WERI-Rb-1 (cell line): ENCODE measurements around the gene PLPPR3.

Experiments
- DNase-seq: peaks from one replicate; pipeline ENCODE4 v3.0.0-alpha.2; 2020
- H3K27ac ChIP-seq: fragments of 250-450 bp; sonication (Bioruptor Pico); 2 replicates; pipeline ENCODE4 v1.5.1; 2020; ENCODE audit warnings: mild to moderate bottlenecking, moderate library complexity
- H3K27me3 ChIP-seq: fragments of 250-450 bp; sonication (Bioruptor Pico); 2 replicates; pipeline ENCODE4 v1.5.1; 2021; ENCODE audit warnings: mild to moderate bottlenecking, low read depth, moderate library complexity; ENCODE audit not compliant: insufficient read depth, severe bottlenecking
- H3K36me3 ChIP-seq: fragments of 250-450 bp; sonication (Bioruptor Pico); 2 replicates; pipeline ENCODE4 v1.5.1; 2020; ENCODE audit warnings: mild to moderate bottlenecking, moderate library complexity
- H3K4me3 ChIP-seq: 2 replicates; pipeline ENCODE4 v1.5.1; 2011; ENCODE audit warnings: low read depth, mild to moderate bottlenecking, control low read depth, low read length
- H3K9me3 ChIP-seq: fragments of 250-450 bp; sonication (Bioruptor Pico); 2 replicates; pipeline ENCODE4 v1.5.1; 2021; ENCODE audit warnings: mild to moderate bottlenecking, moderate library complexity; ENCODE audit not compliant: severe bottlenecking
- CTCF ChIP-seq: IDR thresholded peaks from 2 replicates; pipeline ENCODE4 v1.5.1; 2011; ENCODE audit warnings: low read depth, mild to moderate bottlenecking, control low read depth, inconsistent platforms, low read length

The PLPPR3 gene

GRCh38 chr19:862581-863314 is 41.0 kb upstream of the PLPPR3 start:
- Histone ChIP-seq H3K36me3 (peaks cover 12% of the 10 kb centered on the region), H3K4me3 (no peak overlapping the region), H3K27me3 (no peaks in the 10 kb centered on the region), H3K9me3 (no peaks in the 10 kb centered on the region), H3K27ac (no peak overlapping the region)
- no peak for TF ChIP-seq CTCF
- DNase-seq, result peak; percentile 46

GRCh38 chr19:861756-862580 is 40.2 kb upstream of the PLPPR3 start:
- no peak for TF ChIP-seq CTCF
- H3K36me3 ChIP-seq, result peaks cover 7% of the 10 kb centered on the region
- peak; percentile 47 for DNase-seq
- H3K27ac ChIP-seq, result no peak overlapping the region
- H3K27me3 ChIP-seq, result no peaks in the 10 kb centered on the region
- no peak overlapping the region for H3K4me3 ChIP-seq
- no peaks in the 10 kb centered on the region for H3K9me3 ChIP-seq

- no peaks in the 10 kb centered on the region for H3K27me3 ChIP-seq
- H3K36me3 ChIP-seq, result peaks cover 7% of the 10 kb centered on the region
- H3K4me3 ChIP-seq, result no peak overlapping the region
- no peak for TF ChIP-seq CTCF
- H3K9me3 ChIP-seq, result no peaks in the 10 kb centered on the region
- no peak overlapping the region for H3K27ac ChIP-seq
- DNase-seq, result no peak
Observed at GRCh38 chr19:861141-861755, 39.5 kb upstream of the PLPPR3 start.

- TF ChIP-seq CTCF, result no peak
Observed at GRCh38 chr19:858868-859843, 37.4 kb upstream of the PLPPR3 start, which contains the start of gene CFD. Gene CFD (plus strand): TSS chr19:859664. CDS start chr19:859690, 26 bp downstream.

GRCh38 chr19:858284-858683 is 36.5 kb upstream of the PLPPR3 start:
- DNase-seq, result no peak
- no peaks in the 10 kb centered on the region for H3K9me3 ChIP-seq
- no peak overlapping the region for H3K27ac ChIP-seq
- H3K27me3 ChIP-seq, result no peaks in the 10 kb centered on the region
- H3K36me3 ChIP-seq, result no peaks in the 10 kb centered on the region; the same call in 1 of the 2 replicates
- H3K4me3 ChIP-seq, result no peak overlapping the region
- no peak for TF ChIP-seq CTCF

More at GRCh38 chr19:858868-859843, 37.4 kb upstream of the PLPPR3 start, which contains the start of gene CFD:
- Histone ChIP-seq H3K36me3 (no peaks in the 10 kb centered on the region; the same call in 1 of the 2 replicates), H3K27ac (peak within 1 kb of the TSS; percentile 66), H3K4me3 (peak within 1 kb of the TSS; percentile 53), H3K27me3 (no peaks in the 10 kb centered on the region), H3K9me3 (no peaks in the 10 kb centered on the region)
- DNase-seq, result no peak
